Measurements from ENCODE around the gene INSR. TPM values are rescaled to one million over a fixed set of nuclear protein-coding genes. Genes with fewer than 3 reads are reported as not detected.

INSR gene
- total and polyA plus RNA-seq, 2 of the 8 experiments (the other 6 are each of a cell fraction or from before 2014, with no cell fraction given): 13.1 to 48.7 TPM

- TF ChIP-seq TEAD4 (IDR thresholded peaks at IDR 0.05; ENCODE audit: low read depth, low read length) (no peak), CREB1 (IDR thresholded peaks at IDR 0.05) (no peak), KDM1A (IDR thresholded peaks at IDR 0.05; ENCODE audit: borderline replicate concordance, low read length) (no peak), ATF2 (IDR thresholded peaks at IDR 0.05; ENCODE audit: low read length) (no peak), BACH1 (IDR thresholded peaks at IDR 0.05; ENCODE audit: low read length) (no peak)
These were observed 28.3 kb downstream of the INSR start (continued) for GRCh38 chr19:7265963-7266362.

Measured in H1 (cell line).